Pancreas (tissue), 10 donors: ENCODE results near the gene DMD. TPM values are rescaled to one million over a fixed set of nuclear protein-coding genes. Genes with fewer than 3 reads are reported as not detected.
A peak's percentile ranks its signal among the peaks of the same experiment; 100 is the strongest.

ENCODE experiments used
- ATAC-seq, 4 donors: fragments of 200-7000 bp; cut with Tn5 transposase; one replicate each; pipeline versions ENCODE4 v1.8.0 to v1.9.1; 2020; ENCODE audit warnings: mild to moderate bottlenecking in 4 of 4, moderate library complexity in 4 of 4
- DNase-seq, 6 donors: peaks; one replicate each; pipeline ENCODE4 v3.0.0-alpha.2; 2020
- FAIRE-seq: peaks from 2 replicates; lab custom pipeline; 2012; peaks lifted over from hg19 to GRCh38; lab: Jason Lieb, UNC
- H3K27ac ChIP-seq, 4 donors: fragments of 200-600 bp; sonication (generic); 1 replicate in 3 of 4; 2 replicates in 1 of 4; pipeline versions ENCODE4 v1.5.0 to v1.8.0; 2020
- H3K27me3 ChIP-seq, 4 donors: fragments of 200-600 bp; one replicate each; pipeline ENCODE4 v1.8.0; 2021
- H3K36me3 ChIP-seq, 3 donors: fragments of 200-600 bp; sonication (generic) in 1 of 3; one replicate each; pipeline versions ENCODE4 v1.5.0 to v1.8.0; 2020 to 2021
- H3K4me1 ChIP-seq, 3 donors: fragments of 200-600 bp; one replicate each; pipeline ENCODE4 v1.8.0; 2021
- H3K4me3 ChIP-seq, 4 donors: fragments of 200-600 bp; sonication (generic) in 2 of 4; one replicate each; pipeline versions ENCODE4 v1.5.0 to v1.8.0; 2020 to 2021
- H3K9me3 ChIP-seq, 4 donors: fragments of 200-600 bp; one replicate each; pipeline ENCODE4 v1.8.0; 2021
- CTCF ChIP-seq, 4 donors: fragments of 200-600 bp; sonication (generic) in 3 of 4; IDR thresholded peaks; one replicate each; pipeline versions ENCODE4 v1.5.0 to v1.8.0; 2021; ENCODE audit warnings: antibody characterized with exemption in 4 of 4
- WGBS, 2 donors: extraction: QIAGEN DNeasy Blood & Tissue Kit; methylation state at CpG; one replicate each; pipeline ENCODE4 v1.1.7; 2013; 5-methylcytosine and 5-hydroxymethylcytosine counted together
- intact Hi-C, 3 donors: fragments of 100-400 bp; cut with DNase I; formaldehyde crosslinking; loops; one replicate each; pipeline versions ENCODE4 v1.11.1 to v1.14.2; 2022
- polyA plus RNA-seq, 2 donors: library from polyadenylated mRNA; stranded (reverse); fragments of 200-250 nt; gene quantifications; one replicate each; pipeline ENCODE4 v1.2.3, GENCODE V29; 2013
- total RNA-seq, 6 donors: library from RNA; stranded (reverse); fragmentation: NEBNext Ultra II Directional in 4 of 6; extraction: Animal tissue kit (Norgen Biotek cat#: 25700) in 4 of 6; gene quantifications; one replicate each; pipeline versions ENCODE4 v1.2.1 to v1.2.4, GENCODE V29; 2021 to 2023
- donor health status: healthy with polysubstance abuse.
- donor health status: DM: no; HTN: no; CAD: no; lungs with moderate emphysema.
- donor health status: DM: no; HTN: no; CAD: no.
- donor health status: control.
- donor health status: control.
- donor health status: Bipolar disorder and iron deficiency.
- donor health status: DM: yes; HTN: yes; CAD: no.
- donor health status: DM: no; HTN: no; CAD: no.
- donor health status: DM: no; HTN: no; CAD: no.
- donor health status: DM: yes; HTN: yes; CAD: no.

Gene DMD
- total and polyA plus RNA-seq, 8 donors = 9.1 to 46.5 (median 32.1) TPM

GRCh38 chrX:31931225-31931624 lies 1280.1 kb downstream of the DMD start:
- peak in 2 of 4 donors; percentile 34 to 36 for ATAC-seq
- Histone ChIP-seq H3K36me3 (no peaks in the 10 kb centered on the region), H3K4me1 (no peaks in the 10 kb centered on the region), H3K27ac (no peak overlapping the region), H3K4me3 (no peak overlapping the region), H3K27me3 (peaks cover 0 to 4% (median 0%) of the 10 kb centered on the region in 4 donors), H3K9me3 (no peaks in the 10 kb centered on the region)
- no peak for DNase-seq
- WGBS, 2 donors = 22 to 36% methylated on average over 3 of the region's 3 CpGs
- FAIRE-seq = no peak
- TF ChIP-seq CTCF (IDR thresholded peaks at IDR 0.05) = no peak
- intact Hi-C loops = no loop called here

GRCh38 chrX:31929366-31929765 lies 1282.0 kb downstream of the DMD start:
- 23 to 39% methylated on average over 5 of the region's 5 CpGs for whole genome bisulfite sequencing, 2 donors
- ATAC-seq (no peak), DNase-seq (no peak), FAIRE-seq (no peak)
- H3K9me3 ChIP-seq = no peaks in the 10 kb centered on the region
- H3K4me3 ChIP-seq = no peak overlapping the region
- H3K4me1 ChIP-seq = no peaks in the 10 kb centered on the region
- no peak overlapping the region for H3K27ac ChIP-seq
- no peak for TF ChIP-seq CTCF (IDR thresholded peaks at IDR 0.05)
- intact Hi-C loops = no loop called here
- no peaks in the 10 kb centered on the region for H3K36me3 ChIP-seq
- peaks cover 0 to 4% (median 0%) of the 10 kb centered on the region in 4 donors for H3K27me3 ChIP-seq

- H3K9me3 ChIP-seq = no peaks in the 10 kb centered on the region
- DNase-seq (no peak), FAIRE-seq (no peak), ATAC-seq (no peak)
- no peaks in the 10 kb centered on the region for H3K27me3 ChIP-seq
- intact Hi-C loops = no loop called here
- H3K4me3 ChIP-seq = no peak overlapping the region
- no peaks in the 10 kb centered on the region for H3K36me3 ChIP-seq
- no peak for TF ChIP-seq CTCF (IDR thresholded peaks at IDR 0.05)
- H3K27ac ChIP-seq = peak overlapping the region in 2 of 4 donors; percentile 2 to 18
- H3K4me1 ChIP-seq = no peaks in the 10 kb centered on the region
- WGBS, 2 donors = 43 to 54% methylated on average over 2 of the region's 2 CpGs
Measured at GRCh38 chrX:31921236-31921635, 1290.1 kb downstream of the DMD start.

- ATAC-seq = no peak
- FAIRE-seq = no peak
Measured at GRCh38 chrX:31909850-31910572, 1301.3 kb downstream of the DMD start.

More at GRCh38 chrX:31909850-31910572, 1301.3 kb downstream of the DMD start:
- Histone ChIP-seq H3K9me3 (no peaks in the 10 kb centered on the region), H3K4me3 (no peak overlapping the region), H3K36me3 (no peaks in the 10 kb centered on the region), H3K4me1 (no peaks in the 10 kb centered on the region), H3K27ac (no peak overlapping the region), H3K27me3 (no peaks in the 10 kb centered on the region)
- WGBS, 2 donors = 31 to 39% methylated on average over 4 of the region's 4 CpGs
- no peak for TF ChIP-seq CTCF (IDR thresholded peaks at IDR 0.05)
- no peak for DNase-seq
- intact Hi-C loops = no loop called here
